GOT3 (cell line): ENCODE results near the gene NACC2.
"Not testable (repeated sequence)": the region's sequence is repeated elsewhere in the genome, so short reads cannot be mapped to it uniquely, and the experiment has no call there.

ENCODE experiments used
- DNase-seq: peaks from one replicate; lab custom pipeline; 2025; ENCODE audit warnings: mixed read lengths; lab: John Stamatoyannopoulos, UW

Gene NACC2

DNA sequence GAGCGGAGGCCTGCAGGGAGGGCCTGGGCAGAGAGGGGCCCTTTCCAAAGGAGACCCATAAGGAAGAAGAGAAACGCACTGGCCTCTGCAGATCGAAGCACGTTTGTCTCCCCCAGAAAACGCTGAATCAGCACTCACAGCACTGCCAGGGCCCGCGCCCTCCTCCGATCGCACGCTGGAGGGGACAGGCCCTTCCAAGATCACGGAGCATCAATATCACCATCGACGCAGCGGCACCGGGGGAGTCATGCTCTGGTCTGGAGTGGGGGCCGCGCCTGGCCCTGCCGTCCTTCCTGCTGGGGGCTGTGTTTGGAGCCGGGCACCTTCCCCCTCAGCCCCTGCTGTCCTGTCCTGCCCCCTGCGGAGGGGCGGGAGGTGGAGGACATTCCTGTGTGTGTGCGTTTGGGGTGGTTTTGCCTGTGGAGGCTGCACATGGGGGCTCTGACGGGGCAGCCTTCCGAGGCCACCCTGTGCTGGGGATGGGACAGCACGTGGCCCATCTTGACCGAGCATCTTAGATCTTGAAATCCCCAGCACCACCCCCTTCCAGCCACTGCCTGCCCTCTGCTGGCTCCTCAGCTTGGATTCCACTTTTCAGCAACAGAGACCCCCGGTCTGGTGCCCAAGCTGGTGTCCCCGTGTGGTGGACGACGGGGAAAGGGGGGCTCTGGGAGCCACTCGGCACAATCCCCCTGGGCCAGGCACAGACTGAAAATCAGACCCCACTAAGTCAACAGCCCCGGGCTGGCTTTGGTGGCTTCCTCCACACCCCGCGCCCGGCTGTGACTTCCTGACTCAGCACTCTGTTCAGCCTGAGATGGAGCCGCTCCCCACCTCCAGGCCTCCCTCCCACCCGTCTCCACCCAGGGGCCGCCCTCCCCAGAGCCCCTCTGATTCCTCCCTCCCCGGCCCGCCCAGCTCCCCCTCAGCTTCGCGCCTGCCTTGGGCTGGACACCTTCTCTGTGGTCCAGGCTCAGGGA, 15.3 kb upstream of the NACC2 start:
- DNase-seq, result no peak

DNA sequence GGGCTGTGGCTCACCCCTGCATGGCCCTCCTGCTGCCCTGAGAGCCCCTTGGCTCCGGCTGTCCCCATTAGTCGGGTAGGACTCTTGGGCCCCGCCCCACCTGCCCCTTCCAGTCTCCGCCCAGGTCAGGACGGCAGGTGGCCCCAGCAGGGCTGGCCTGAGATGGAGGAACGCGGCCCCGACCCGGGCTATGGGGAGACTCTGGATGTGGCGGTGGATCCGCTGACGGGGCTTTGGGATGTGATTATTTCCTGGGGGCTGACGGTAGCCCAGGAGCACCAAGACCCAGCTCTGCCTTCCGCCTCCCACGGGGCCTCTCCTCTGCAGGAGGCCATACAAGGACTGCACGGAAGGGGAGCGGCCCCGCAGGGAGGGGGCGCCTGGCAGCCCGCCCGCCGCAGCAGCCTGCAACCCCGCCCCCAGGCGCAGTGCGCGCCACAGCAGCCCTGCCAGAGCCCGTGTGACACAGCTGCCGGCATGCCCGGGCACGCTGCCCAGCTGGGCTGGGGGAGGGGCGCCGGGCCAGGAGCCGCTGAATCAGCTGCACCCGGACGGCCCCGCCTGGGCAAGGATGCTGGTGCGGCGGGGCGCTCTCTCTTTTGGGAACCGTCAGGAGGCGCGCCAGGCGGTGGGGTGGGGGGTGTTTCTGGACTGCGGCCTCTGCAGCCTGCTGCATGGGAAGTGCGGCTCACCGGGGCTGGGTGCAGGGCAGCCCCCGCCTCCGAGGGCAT, 14.4 kb upstream of the NACC2 start:
- peak; percentile 77 for DNase-seq

DNA sequence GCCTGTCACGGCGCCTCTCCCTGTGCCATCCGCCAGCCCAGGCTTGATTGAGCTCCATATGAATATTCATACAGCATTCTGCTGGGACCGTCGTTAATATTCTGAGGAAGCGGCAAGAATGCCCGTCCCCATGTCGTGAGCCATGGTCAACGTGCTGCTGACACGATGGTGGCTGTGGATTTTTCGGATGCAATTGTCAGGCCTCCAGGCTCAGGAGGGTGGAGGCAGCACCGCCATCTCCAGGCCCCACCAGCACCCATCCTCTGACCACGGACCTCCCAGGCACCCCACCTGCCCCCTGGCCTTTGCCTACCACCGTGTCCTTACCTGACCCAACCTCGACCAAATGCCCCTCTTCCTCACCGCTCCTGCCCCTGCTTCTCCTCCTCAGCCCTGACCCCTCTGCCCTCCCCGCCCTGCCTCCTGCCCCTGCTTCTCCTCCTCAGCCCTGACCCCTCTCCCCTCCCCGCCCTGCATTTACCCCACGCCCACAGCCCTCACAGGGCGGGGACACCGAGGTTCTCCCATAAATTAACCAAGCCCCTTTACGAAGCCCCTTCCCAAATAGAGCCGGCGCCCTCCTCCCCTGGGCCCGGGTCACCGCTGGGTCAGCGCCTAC, 13.7 kb upstream of the NACC2 start:
- DNase-seq, result no peak

DNA sequence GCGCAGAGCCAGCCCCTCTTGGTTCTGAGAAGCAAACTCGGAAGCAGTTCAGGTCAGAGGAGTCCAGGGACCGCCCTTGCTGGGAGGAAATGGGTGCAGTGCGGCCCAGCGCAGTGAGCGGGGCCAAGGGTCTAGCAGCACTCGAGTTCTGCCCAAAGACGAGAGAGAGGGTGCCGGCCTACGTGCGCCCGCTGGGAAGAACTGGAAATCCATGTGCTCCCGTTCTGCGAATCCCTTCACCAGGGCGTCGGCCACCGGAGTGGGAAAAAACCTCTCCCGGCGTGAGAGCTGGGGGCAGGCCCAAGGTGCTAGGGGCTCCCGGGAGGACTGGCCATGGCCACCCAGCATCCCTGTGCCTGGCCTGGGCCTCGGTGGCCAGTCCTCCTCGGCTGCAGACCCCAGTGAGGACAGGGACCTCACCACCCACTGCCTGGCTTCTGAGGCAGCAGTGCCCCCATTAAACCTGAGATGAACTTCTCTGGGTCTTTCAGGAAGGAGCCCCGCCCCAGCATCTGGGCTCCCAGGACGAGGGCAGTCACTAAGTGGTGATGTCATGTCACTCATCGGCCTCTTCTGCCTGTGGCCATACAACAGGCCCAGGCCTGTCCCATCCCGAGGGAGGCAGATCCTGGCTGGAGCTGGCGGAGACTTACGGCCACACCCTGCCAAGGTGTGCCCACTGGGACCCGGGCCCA, 13.0 kb upstream of the NACC2 start:
- DNase-seq, result no peak

DNA sequence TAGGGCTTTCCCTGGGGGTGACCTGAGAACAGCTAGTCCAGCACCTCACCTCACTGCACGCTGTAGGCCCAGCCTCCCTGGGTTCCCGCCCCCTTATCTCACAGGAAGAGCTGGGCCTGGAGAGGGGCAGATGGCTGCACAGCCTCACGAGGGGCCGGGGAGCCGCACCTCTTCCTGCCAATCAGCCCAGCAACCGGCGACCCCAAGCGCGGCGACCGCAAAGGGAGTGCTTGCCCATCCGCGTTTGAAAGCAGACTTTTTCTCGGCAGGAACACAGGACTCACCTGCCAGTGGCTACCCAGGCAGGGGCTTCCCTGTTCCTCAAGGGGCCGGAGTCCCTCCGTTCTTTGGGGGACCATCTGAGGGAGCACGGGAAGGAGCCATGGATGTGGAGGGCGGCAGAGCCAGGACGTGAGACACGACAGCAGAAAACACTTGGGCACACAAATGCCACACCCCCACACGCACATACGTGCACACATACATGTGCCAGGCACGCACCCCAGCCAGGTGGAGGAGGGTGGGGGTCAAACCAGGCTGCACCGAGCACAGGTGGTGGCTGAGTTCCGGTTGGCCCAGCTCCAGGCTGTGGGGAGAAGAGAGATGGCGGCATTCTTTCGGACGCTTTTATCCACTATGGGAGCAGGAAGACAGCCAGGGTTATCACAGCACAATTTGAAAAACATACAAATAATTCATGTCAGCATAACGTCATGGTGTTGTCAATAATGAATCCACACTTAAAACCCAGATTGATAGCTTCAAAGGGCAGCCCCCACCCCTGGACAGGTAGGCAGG, 12.3 kb upstream of the NACC2 start:
- no peak for DNase-seq

DNA sequence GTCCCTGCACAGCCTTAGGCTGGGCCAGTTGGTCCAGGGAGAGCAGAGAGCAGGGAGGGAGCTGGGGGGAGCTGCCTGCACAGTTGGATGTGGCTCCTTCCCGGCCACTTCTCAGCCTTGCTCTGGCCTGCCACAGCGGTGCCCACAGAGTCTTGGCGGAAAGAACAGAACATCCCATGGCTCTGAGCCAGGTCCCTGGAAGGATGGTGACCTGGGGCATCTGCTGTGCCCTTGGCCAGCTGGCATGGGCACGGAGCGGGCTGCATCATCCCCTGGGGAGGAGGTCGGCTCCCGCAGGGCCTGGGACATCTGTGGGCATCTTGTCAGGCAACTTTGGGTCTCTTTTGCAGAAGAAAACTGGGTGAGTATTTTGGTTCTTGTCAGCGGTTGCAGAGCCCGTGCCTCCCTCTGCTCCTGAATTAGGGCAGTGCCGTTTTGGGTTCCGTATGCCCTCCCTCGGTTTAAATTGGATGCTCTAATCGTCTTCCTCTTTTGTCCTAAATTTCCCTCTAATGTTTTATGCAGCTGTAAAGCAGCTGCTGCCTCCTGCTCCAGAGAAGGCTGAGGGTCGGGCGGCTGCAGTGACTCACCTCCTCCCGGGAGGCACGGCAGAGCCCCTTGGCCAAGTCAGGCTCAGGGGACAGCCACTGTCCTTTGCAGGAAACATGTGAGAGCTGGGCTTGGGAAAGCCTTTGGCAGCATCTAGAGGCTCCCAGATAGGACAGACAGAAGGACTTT, 10.5 kb upstream of the NACC2 start:
- no peak for DNase-seq

DNA sequence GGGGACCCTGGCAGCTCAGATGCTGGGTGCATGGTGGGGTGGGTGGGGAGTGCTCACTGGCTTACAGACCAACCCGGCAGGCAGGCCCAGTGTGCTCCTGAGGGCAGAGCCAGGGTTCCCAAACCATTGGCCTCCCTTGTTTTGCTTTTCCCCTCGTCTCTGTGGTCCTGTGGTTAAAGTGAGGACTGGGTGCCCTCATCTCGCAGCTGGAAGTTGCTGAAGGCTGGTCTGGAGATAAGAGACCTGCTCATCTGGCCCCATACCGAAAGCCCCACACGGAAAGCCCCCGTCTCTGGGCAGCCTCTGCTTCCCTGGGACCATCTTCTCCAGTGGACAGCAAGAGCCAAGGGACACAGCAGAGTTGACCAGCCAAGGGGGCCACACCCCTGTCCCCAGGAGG, 9.8 kb upstream of the NACC2 start:
- no peak for DNase-seq

DNA sequence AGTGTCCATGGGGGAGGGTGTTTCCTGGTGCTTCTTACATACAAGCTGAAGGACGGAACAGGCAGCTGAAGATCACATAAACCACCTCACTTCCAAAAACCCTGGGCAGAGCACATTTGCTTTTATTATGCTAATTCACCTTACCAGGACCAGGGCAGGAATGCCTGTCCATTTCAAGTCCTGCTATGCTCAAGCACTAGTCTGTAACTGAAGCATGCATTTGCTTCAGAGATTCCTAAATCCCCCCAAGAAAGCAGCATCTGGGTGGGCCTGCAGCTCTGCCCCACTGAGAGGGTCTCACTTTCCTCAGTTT, 9.4 kb upstream of the NACC2 start:
- DNase-seq, result no peak

DNA sequence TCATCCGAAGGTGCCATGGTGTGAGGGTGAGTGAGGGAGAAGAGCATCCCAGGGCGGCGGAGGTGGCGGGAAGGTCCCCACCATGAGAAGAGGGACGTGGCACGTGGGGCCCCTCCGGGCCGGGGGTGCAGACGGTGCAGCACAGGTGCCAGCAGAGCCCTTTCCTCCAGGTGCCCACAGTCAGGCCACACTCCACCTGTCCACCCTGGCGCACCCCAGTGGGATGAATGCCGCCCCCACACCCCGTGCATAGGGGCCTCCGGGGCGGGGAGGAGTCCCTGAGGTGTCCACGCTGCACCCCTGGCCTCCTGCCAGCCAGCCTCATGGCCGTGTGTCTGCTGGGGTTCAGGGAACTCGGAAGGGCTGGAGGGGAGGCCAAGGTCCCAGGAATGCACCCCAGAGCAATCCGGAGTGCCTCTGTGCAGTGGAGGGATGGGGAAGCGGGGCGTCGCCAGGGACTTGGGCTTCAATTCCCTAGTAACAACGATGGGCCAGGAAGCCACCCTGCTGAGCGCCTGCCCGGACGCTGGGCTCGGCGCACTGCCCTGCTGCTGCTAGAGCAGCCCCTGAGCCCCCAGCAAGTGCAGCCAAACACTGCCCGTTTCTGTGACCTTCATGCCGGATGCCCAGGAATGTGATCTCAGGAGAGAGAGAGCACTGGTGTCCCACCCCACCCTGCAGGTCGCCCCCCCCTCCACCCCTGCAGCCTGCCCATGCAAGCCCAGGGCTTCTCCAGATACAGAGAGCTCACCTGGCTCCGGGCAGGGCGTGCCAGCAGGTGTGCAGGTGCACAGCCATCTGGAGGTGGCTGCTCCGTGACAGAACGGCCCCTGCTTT, 8.8 kb upstream of the NACC2 start:
- DNase-seq, result no peak

DNA sequence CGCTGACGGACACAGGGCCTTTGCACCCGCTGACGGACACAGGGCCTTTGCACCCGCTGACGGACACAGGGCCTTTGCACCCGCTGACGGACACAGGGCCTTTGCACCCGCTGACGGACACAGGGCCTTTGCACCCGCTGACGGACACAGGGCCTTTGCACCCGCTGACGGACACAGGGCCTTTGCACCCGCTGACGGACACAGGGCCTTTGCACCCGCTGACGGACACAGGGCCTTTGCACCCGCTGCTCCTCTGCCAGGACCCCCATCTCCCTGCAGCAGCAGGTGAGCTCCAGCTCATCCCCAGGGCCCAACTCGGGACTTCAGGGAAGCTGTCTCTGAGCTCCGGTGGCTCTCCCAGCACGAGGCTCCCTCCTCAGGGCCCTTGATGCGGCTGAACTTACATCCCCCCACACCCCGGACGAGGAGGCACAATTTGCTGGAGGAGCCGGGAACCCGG, 6.6 kb upstream of the NACC2 start:
- not testable (repeated sequence) for DNase-seq

DNA sequence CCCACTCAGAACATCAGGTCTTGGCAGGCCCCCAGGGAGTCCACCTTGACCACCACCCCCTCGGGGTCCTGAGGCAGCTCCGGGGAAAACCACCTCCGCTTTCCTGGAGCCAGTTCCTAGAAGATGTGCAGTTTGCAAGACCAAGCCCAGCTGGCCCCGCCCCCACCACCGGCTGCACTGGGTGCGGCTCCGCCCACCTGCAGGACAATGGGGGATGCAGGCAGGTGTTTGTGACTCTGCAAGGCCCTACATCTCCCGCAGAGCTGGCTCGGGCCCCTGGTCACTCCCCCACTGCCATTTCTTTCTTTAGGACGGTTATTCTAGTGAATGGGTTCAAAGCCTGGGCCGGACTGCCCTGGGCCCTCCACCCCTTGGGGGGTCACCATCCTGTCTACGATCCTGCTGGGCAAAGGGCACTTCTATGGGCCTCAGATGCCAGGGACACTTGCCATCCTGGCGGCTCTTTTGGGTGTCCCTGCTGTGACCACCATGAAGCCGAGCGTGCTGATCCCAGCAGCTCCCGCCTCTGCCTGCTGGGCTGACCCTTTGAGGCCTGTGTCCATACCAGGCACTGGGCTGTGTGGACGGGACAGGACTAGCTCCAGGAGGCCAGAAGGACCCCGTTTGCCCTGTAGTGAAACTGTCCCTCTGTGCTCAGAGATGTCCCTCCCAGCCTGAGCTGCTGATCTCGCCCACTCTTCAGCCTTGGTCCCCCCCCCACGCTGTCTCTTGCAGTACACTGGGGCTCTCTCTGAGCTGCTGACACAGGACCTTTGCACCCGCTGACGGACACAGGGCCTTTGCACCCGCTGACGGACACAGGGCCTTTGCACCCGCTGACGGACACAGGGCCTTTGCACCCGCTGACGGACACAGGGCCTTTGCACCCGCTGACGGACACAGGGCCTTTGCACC, 5.9 kb upstream of the NACC2 start:
- DNase-seq, result no peak

DNA sequence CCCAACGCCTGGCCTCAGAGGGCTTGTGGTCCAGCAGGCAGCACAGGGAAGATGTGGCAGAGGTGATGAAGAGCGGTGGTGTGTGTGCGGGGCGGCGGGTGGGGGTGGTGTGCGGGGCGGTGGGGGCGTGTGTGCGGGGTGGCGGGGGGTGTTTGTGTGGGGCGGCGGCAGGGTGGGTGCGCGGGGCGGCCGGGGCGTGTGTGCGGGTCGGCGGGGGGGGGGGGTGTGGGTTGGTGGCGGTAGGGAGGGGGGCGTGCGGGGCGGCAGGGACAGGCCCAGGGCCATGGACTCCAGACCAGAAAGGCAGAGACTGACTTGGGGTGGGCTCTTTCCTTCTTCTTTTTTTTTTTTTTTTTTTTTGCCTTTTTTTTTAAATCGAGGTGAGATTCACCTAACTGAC, 4.5 kb upstream of the NACC2 start:
- no peak for DNase-seq

DNA sequence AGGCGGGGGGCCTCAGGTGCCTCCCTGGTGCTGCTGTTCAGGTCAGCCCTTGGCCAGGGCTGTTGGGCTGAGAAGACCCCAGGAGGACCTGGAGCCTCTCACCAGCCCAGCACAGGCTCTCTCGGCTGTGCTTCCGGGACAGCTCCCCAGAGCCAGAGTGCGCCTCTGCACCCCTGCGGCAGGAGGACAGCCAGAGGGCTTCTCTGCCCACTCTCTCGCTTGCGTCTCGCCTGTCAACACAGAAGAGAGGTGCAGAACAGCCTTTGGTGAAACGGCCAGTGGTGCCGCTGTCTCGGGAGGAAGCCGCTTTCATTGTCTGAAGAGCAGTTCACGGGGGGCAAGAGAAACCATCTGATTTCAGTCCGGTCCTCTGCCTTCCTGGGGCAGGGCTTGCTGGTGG, 3.8 kb upstream of the NACC2 start:
- DNase-seq, result no peak

DNA sequence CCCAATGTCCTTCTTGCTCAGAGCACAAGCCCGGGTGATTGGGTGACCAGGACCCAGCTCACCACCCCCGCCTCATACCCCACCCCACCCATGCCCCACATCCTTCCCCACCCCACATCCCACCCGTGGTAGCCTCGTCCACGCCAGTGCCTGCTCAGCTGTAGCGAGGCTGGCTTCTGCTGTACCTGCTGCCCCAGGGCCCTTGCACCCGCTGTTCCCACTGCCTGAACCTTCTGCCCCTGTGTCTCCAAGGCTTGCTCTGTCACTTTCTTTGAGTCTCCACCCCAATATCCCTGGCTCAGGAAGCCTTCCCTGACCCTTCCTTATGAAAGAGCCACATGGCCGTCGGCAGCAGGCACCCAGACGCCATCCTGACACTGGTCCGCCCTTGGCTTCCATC, 3.1 kb upstream of the NACC2 start:
- no peak for DNase-seq

DNA sequence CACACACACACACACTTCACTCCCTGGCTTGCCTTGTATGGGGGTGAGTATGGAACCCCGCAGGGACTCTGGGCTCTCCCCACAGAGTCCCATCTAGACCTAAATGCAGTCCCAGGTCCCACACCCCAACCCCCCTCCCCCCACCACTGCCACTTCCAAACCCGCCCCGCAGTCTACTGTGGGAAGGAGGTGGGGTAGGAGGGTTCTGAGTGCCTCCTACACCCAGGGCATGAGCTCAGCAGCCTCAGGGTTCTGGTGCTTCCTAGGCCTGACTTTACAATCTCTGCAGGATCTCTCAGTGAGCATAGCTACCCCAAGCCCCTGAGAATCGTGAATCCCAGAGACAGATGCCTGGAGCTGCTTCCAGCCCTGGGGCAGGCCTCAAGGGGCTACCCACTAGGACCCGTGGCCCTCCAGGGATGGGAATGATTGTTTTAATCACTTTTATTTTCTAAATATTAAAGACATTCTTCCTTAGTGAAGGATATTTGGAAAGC, 1.5 kb upstream of the NACC2 start:
- DNase-seq, result no peak

DNA sequence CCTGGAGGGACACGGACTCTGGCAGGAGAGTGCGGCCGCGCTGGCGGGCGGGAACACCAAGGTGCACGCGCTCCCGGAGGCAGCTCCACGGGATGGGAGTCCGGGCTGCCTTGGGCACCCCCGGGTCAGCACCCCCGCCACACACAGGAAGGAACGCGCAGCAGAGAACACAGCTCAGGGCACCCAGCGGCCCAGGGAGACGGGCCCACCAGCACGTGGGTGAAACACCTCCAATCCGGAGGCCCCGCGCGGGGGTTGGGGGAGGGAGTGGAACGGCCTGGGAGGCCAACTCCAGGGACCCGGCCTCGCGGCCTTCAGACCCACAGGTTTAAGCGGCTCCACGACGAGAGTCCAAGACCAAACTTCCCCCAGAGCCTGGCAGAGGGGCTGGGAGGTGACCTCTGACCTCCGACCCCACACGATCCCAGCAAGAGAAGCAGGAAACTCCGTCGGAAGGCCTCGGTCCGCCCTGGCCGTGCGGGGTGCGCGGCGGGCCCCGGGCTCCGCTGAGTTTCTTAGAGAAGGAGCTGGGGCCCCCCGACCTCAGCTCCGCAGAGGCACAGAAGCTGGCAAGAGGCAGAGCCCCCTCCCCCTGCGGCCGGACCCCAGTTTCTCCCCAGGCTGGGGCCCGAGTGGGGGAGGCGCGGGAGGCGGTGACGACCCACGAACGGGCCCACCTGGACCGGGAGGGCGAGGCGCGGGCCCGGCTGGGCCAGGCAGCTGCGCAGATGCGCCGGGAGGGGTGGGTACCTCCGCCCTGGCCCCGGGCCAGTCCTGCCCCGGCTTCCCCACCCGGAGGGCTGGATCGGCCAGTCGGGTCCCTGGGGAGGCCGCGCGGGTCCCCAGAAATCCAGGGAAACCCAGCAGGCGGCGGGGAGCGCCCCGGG, 851 bp downstream of the NACC2 start:
- DNase-seq, result no peak

DNA sequence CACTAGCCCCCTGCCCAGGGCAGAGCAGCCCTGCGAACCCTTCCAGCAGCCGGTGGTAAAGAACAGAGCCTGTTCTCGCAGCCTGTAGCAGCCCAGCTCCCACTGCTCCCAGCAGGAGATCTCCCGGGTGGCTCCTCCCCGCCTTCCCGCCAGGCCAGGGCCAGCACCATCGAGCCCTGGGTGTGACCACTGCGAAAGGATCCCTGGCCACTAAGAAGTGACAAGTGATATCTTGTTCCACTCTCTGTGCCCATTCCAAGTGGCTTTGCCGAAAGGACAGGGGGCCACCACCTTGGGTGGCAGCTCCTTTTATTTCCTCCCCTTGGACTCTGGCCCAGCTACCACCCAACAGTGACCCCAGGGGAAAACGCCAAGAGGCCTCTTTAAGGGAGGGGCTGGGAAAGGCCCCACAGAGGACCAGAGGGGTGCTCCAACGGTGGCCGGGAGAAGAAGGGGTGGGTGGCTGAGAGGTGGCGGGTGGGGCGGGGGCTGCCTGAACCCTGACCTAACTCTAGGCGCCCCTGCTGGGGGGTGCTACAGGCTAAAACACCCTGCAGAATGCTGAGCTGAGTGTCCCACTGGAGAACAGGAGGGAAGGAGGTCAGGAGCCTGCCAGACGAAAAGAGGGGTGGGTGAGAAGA, 1.6 kb downstream of the NACC2 start:
- DNase-seq, result no peak
